GM12873 (cell line): ENCODE data around the gene WFDC1.

ENCODE experiments used
- TF ChIP-seq, protein P1 (sequence below): IDR thresholded peaks from 2 replicates; pipeline ENCODE4 v1.5.1; 2012; ENCODE audit warnings: low read depth, mild to moderate bottlenecking, moderate library complexity, low read length, control low read depth; ENCODE audit not compliant: insufficient read depth; ENCODE audit errors: missing control alignments

The WFDC1 gene

DNA sequence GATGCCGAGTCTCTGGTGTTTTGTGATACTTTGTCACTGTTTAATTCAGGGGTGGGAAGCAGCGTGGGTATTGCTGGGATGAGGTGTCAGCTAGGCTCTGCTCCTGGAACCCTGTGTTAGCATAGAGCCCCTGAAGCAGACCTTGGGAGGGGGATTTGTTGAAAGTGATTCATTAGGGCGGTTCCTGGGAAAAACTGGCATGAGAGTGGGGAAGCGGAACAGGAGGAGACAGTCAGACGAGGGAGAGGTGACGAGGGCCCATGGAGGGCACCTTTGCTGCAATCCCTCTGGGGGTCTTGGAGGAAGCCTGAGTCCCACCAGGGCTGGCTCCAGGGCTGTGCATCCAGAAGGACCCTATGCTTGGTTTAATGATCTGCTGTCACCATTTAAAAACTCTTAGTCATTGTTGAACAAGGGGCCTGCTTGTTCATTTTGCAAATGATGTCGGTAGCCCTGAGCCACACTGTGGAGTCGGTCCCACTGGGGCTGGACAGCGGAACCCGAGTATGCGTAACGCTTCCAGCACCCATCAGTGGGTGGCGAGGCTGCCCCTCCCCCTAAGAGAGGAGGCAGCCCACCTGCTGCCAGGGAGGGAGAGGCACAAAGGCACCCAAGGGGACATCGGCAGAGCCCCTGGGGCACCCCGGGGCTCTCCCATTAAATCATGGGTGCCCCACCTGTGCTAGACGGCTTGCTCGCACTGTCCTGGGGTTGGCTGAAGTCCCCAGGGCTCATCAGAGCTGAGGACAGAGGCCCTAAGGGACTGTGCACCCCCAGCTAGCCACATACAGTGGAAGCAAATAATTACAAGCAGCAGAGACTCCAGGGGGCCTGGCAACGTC is 35.4 kb downstream of the WFDC1 start:
- TF ChIP-seq, protein P1, sequence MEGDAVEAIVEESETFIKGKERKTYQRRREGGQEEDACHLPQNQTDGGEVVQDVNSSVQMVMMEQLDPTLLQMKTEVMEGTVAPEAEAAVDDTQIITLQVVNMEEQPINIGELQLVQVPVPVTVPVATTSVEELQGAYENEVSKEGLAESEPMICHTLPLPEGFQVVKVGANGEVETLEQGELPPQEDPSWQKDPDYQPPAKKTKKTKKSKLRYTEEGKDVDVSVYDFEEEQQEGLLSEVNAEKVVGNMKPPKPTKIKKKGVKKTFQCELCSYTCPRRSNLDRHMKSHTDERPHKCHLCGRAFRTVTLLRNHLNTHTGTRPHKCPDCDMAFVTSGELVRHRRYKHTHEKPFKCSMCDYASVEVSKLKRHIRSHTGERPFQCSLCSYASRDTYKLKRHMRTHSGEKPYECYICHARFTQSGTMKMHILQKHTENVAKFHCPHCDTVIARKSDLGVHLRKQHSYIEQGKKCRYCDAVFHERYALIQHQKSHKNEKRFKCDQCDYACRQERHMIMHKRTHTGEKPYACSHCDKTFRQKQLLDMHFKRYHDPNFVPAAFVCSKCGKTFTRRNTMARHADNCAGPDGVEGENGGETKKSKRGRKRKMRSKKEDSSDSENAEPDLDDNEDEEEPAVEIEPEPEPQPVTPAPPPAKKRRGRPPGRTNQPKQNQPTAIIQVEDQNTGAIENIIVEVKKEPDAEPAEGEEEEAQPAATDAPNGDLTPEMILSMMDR = no peak

DNA sequence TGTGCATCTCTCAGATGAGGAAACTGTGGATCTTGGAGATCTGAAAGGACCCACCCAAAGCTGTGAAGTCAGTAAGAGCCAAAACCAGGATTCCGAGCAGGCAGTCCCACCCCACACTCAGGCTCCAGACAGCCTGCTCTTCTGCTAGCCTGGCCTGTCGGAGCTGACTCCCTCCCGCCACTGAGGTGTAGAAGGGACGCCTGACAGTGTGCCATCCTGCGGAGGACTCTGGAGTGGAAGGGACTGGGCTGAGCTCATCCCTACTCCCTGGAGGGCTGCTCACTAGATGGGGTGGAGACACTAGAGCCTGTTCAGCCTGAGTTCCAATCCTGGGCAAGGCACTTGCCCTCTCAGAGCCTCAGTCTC is 36.0 kb downstream of the WFDC1 start:
- TF ChIP-seq, protein P1 = no peak

DNA sequence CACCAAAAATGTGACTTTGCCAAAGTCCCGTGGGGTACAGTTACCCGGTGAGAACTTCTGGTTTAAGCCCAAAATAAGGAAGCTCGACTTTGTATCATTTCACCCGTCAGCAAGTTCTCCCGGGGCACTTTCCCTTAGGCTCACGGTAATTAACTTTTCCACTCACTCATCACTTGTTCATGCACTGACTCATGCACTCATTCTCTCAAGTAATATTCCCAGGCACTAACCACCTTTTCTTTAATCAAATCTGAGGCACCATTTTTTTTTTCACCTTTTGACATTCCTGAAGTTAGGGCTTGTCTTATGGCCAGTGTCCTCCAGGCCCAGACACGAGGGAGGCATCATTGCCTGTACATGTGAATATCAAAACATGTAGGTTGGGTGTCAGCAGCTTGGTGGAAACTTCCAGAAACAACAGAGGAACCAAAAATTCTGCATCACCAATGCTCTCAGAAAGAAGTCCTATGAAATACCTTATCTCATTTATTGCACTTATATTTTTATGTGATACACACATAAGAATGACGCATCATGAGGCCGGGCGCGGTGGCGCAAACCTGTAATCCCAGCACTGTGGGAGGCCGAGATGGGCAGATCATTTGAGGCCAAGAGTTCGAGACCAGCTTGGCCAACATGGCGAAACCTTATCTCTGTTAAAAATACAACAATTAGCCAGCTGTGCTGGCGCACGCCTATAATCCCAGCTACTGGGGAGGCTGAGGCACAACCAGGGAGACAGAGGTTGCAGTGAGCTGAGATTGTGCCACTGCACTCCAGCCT is 37.5 kb downstream of the WFDC1 start:
- TF ChIP-seq, protein P1 = no peak

DNA sequence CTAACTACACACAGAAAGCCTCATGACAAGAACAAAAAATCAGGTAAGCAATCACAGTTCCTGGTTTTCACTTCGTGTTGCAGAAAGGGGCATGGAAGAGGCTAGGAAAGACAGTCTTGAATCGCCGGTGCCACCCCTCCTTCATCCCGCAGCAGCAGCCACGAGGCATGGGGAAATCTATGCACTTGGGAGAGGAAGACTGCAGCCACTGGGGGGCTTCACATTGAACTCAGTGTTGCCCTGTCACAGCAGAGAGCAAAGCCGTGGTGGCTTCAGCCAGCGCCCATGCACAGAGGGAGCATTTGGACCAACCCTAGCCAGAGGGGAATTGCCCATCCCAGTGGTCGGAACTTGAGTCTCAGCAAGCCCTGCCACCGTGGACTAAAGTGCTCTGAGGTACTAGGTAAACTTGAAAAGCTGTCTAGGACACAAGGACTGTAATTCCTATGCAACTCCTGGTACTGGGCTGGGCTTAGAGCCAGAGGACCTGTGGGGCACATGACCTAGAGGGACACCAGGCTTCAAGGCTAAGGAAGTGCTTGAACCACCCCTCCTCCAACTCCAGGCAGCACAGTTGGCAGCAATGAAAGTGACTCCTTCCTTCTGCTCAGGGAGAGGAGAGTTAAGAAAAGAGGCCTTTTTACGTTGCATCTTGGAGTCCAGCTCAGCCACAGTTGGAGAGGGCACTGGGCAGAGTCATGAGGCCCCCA is 38.5 kb downstream of the WFDC1 start:
- TF ChIP-seq, protein P1 = no peak

DNA sequence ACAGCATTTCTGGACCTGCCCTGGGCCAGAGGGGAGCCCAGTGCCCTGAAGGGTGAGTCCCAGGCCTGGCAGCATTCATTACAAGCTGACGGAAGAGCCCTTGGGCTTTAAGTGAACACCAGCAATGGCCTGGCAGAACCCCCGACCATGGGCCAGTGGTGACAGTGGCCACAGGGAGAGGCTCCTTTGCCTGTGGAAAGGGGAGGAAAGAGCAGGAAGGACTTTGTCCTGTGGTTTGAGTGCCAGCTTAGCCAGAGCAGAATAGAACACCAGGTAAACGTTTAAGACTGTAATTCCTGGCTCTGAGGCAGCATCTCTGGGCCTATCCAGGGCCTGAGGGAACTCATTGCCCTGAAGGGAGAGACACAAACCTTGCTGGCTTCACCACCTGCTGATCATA is 39.4 kb downstream of the WFDC1 start:
- TF ChIP-seq, protein P1 = no peak

DNA sequence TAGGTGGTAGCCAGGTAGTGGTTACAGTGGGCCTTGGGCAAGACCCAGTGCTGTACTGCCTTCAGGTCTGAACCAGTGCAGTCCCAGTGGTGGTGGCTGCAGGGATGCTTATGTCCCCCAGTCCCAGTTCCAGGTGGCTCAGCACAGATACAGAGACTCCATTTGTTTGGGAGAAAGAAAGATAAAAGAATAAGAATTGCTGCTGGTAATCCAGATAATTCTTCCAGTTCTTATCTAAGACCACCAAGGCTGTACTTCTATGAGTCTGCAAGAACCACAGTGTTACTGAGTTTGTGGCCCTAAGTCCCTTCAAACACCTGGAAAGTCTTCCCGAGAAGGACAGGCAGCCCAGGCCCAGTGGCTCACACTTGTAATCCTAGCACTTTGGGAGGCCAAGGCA is 39.8 kb downstream of the WFDC1 start:
- TF ChIP-seq, protein P1 = no peak

DNA sequence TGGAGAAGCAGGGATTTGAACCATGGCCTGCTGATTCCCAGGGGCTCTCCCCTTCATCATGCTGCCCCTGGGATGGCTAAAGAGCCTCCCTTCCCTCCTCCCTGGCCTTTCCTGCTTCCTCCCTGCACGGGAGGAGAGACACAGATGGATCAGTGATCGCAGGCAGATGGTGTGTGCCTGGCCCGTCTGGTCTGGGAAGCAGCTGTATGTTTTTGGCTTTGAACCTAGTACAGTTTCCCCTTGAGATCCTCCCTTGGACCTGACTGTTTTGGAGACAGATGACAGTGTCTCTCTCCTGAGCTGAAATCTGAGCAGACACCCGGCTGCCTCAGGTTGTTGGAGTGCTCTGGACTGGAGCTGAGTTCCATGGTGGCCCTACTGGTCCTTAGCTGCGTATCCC is 44.6 kb downstream of the WFDC1 start:
- TF ChIP-seq, protein P1 = no peak
